GM18951 (cell line): ENCODE measurements around the gene EML4.

ENCODE experiments used
- POLR2A ChIP-seq: IDR thresholded peaks from 4 replicates; pipeline ENCODE4 v1.6.1; 2011; ENCODE audit warnings: mild to moderate bottlenecking; ENCODE audit not compliant: insufficient read length, insufficient read depth; ENCODE audit errors: extremely low read depth
- in situ Hi-C: fragments of 300-500 bp; cut with MboI; formaldehyde crosslinking; loops from one replicate; pipeline ENCODE4 v1.12.0; 2022; ENCODE audit warnings: low sequenced_read_pairs, mixed read lengths, inconsistent platforms; ENCODE audit not compliant: unreplicated experiment

EML4 gene

GRCh38 chr2:42296226-42296625 lies 127.1 kb downstream of the EML4 start:
- TF ChIP-seq POLR2A: no peak
- in situ Hi-C loops: no loop called here

GRCh38 chr2:42297322-42297936 lies 128.3 kb downstream of the EML4 start:
- no peak for TF ChIP-seq POLR2A
- in situ Hi-C loops: no loop called here

GRCh38 chr2:42298132-42298531 lies 129.0 kb downstream of the EML4 start:
- TF ChIP-seq POLR2A: no peak
- in situ Hi-C loops: no loop called here

- in situ Hi-C loops: no loop called here
- no peak for TF ChIP-seq POLR2A
These were observed 130.0 kb downstream of the EML4 start for GRCh38 chr2:42298996-42299754.

- in situ Hi-C loops: no loop called here
These were observed 131.4 kb downstream of the EML4 start for GRCh38 chr2:42300527-42300926.

GRCh38 chr2:42303252-42303651 lies 134.1 kb downstream of the EML4 start:
- in situ Hi-C loops: no loop called here
- no peak for TF ChIP-seq POLR2A

More at GRCh38 chr2:42300527-42300926, 131.4 kb downstream of the EML4 start:
- TF ChIP-seq POLR2A: no peak

GRCh38 chr2:42304059-42304713 lies 135.0 kb downstream of the EML4 start:
- TF ChIP-seq POLR2A: no peak
- in situ Hi-C loops: no loop called here

GRCh38 chr2:42307180-42307579 lies 138.0 kb downstream of the EML4 start:
- no peak for TF ChIP-seq POLR2A
- in situ Hi-C loops: no loop called here

- no peak for TF ChIP-seq POLR2A
- in situ Hi-C loops: no loop called here
These were observed 140.2 kb downstream of the EML4 start for GRCh38 chr2:42309366-42309765.

- no peak for TF ChIP-seq POLR2A
- in situ Hi-C loops: loop anchor here (10.0 kb wide), 1 partner anchor 215 kb away; no protein-coding TSS in a partner anchor
These were observed 140.9 kb downstream of the EML4 start for GRCh38 chr2:42310007-42310515.

- in situ Hi-C loops: loop anchor here (10.0 kb wide), 1 partner anchor 217 kb away; no protein-coding TSS in a partner anchor
- no peak for TF ChIP-seq POLR2A
These were observed 143.0 kb downstream of the EML4 start for GRCh38 chr2:42312106-42312505.

GRCh38 chr2:42314892-42315468 lies 145.8 kb downstream of the EML4 start:
- no peak for TF ChIP-seq POLR2A
- in situ Hi-C loops: loop anchor here (10.0 kb wide), 1 partner anchor 220 kb away; no protein-coding TSS in a partner anchor
